ENCODE measurements around the gene GALNT18. TPM values are rescaled to one million over a fixed set of nuclear protein-coding genes. Genes with fewer than 3 reads are reported as not detected.

GALNT18 gene
- total and polyA plus RNA-seq, 5 donors, result 17.5 to 32.2 (median 21.0) TPM

- Histone ChIP-seq H3K9me3 (ENCODE audit: control insufficient read depth, low read length) (no peaks in the 10 kb centered on the region), H3K4me1 (ENCODE audit: control insufficient read depth, insufficient read depth, low read length) (no peaks in the 10 kb centered on the region), H3K27me3 (ENCODE audit: control insufficient read depth, insufficient read depth) (no peaks in the 10 kb centered on the region), H3K4me3 (ENCODE audit: low read length) (no peak overlapping the region), H3K27ac (ENCODE audit: low read length) (no peak overlapping the region)
- WGBS, result 74% methylated on average over 4 of the region's 4 CpGs
- DNase-seq (no peak), ATAC-seq (no peak)
- intact Hi-C loops (cut with DNase I), result no loop called here
These were observed 287.2 kb downstream of the GALNT18 start for GRCh38 chr11:11334607-11335006.

GRCh38 chr11:11332141-11332710 lies 289.6 kb downstream of the GALNT18 start:
- no peaks in the 10 kb centered on the region for H3K27me3 ChIP-seq (ENCODE audit: control insufficient read depth, insufficient read depth)
- no peak for DNase-seq
- ATAC-seq, result no peak
- H3K9me3 ChIP-seq (ENCODE audit: control insufficient read depth, low read length), result no peaks in the 10 kb centered on the region
- intact Hi-C loops (cut with DNase I), result no loop called here
- H3K27ac ChIP-seq (ENCODE audit: low read length), result no peak overlapping the region
- 83% methylated on average over 5 of the region's 5 CpGs for WGBS
- H3K4me1 ChIP-seq (ENCODE audit: control insufficient read depth, insufficient read depth, low read length), result no peaks in the 10 kb centered on the region
- no peak overlapping the region for H3K4me3 ChIP-seq (ENCODE audit: low read length)

- H3K27ac ChIP-seq (ENCODE audit: low read length), result no peak overlapping the region
- H3K4me3 ChIP-seq (ENCODE audit: low read length), result no peak overlapping the region
- ATAC-seq (peak; percentile 66 to 83), DNase-seq (no peak)
- H3K9me3 ChIP-seq (ENCODE audit: control insufficient read depth, low read length), result no peaks in the 10 kb centered on the region
- intact Hi-C loops (cut with DNase I), result no loop called here
- WGBS, result 58% methylated on average over 4 of the region's 4 CpGs
- no peaks in the 10 kb centered on the region for H3K27me3 ChIP-seq (ENCODE audit: control insufficient read depth, insufficient read depth)
- H3K4me1 ChIP-seq (ENCODE audit: control insufficient read depth, insufficient read depth, low read length), result no peaks in the 10 kb centered on the region
These were observed 292.6 kb downstream of the GALNT18 start for GRCh38 chr11:11329062-11329806.

- ATAC-seq (no peak), DNase-seq (no peak)
- Histone ChIP-seq H3K27me3 (ENCODE audit: control insufficient read depth, insufficient read depth) (no peaks in the 10 kb centered on the region), H3K27ac (ENCODE audit: low read length) (no peak overlapping the region), H3K4me1 (ENCODE audit: control insufficient read depth, insufficient read depth, low read length) (peaks cover 4% of the 10 kb centered on the region), H3K4me3 (ENCODE audit: low read length) (no peak overlapping the region), H3K9me3 (ENCODE audit: control insufficient read depth, low read length) (no peaks in the 10 kb centered on the region)
- intact Hi-C loops (cut with DNase I), result no loop called here
- 90% methylated on average over 1 of the region's 1 CpG for WGBS
These were observed 297.7 kb downstream of the GALNT18 start for GRCh38 chr11:11324090-11324489.

GRCh38 chr11:11322101-11322500 lies 299.7 kb downstream of the GALNT18 start:
- no peak overlapping the region for H3K4me3 ChIP-seq (ENCODE audit: low read length)
- no peak overlapping the region for H3K27ac ChIP-seq (ENCODE audit: low read length)
- DNase-seq (no peak), ATAC-seq (no peak)
- peaks cover 4% of the 10 kb centered on the region for H3K4me1 ChIP-seq (ENCODE audit: control insufficient read depth, insufficient read depth, low read length)
- no peaks in the 10 kb centered on the region for H3K27me3 ChIP-seq (ENCODE audit: control insufficient read depth, insufficient read depth)
- H3K9me3 ChIP-seq (ENCODE audit: control insufficient read depth, low read length), result no peaks in the 10 kb centered on the region
- intact Hi-C loops (cut with DNase I), result no loop called here

- intact Hi-C loops (cut with DNase I), result no loop called here
- Histone ChIP-seq H3K27ac (ENCODE audit: low read length) (no peak overlapping the region), H3K4me1 (ENCODE audit: control insufficient read depth, insufficient read depth, low read length) (peaks cover 4% of the 10 kb centered on the region), H3K27me3 (ENCODE audit: control insufficient read depth, insufficient read depth) (no peaks in the 10 kb centered on the region), H3K9me3 (ENCODE audit: control insufficient read depth, low read length) (no peaks in the 10 kb centered on the region), H3K4me3 (ENCODE audit: low read length) (no peak overlapping the region)
- ATAC-seq, result peak; percentile 38 to 65
- WGBS, result 68% methylated on average over 2 of the region's 2 CpGs
- no peak for DNase-seq
These were observed 301.0 kb downstream of the GALNT18 start for GRCh38 chr11:11320825-11321224.

- peaks cover 5% of the 10 kb centered on the region for H3K4me1 ChIP-seq (ENCODE audit: control insufficient read depth, insufficient read depth, low read length)
These were observed 302.8 kb downstream of the GALNT18 start for GRCh38 chr11:11318961-11319360.

GRCh38 chr11:11318461-11318860 lies 303.3 kb downstream of the GALNT18 start:
- Histone ChIP-seq H3K4me3 (ENCODE audit: low read length) (no peak overlapping the region), H3K9me3 (ENCODE audit: control insufficient read depth, low read length) (no peaks in the 10 kb centered on the region)
- WGBS, result 91% methylated on average over 7 of the region's 7 CpGs

More at GRCh38 chr11:11318961-11319360, 302.8 kb downstream of the GALNT18 start:
- DNase-seq (no peak), ATAC-seq (peak; percentile 38 to 49)
- H3K9me3 ChIP-seq (ENCODE audit: control insufficient read depth, low read length), result no peaks in the 10 kb centered on the region
- no peak overlapping the region for H3K4me3 ChIP-seq (ENCODE audit: low read length)
- 81% methylated on average over 4 of the region's 4 CpGs for WGBS
- no peak overlapping the region for H3K27ac ChIP-seq (ENCODE audit: low read length)
- intact Hi-C loops (cut with DNase I), result no loop called here
- H3K27me3 ChIP-seq (ENCODE audit: control insufficient read depth, insufficient read depth), result no peaks in the 10 kb centered on the region

GRCh38 chr11:11316651-11317230 lies 305.1 kb downstream of the GALNT18 start:
- Histone ChIP-seq H3K4me1 (ENCODE audit: control insufficient read depth, insufficient read depth, low read length) (peaks cover 13% of the 10 kb centered on the region), H3K27ac (ENCODE audit: low read length) (no peak overlapping the region), H3K9me3 (ENCODE audit: control insufficient read depth, low read length) (no peaks in the 10 kb centered on the region), H3K27me3 (ENCODE audit: control insufficient read depth, insufficient read depth) (no peaks in the 10 kb centered on the region), H3K4me3 (ENCODE audit: low read length) (no peak overlapping the region)
- no peak for ATAC-seq
- WGBS, result 91% methylated on average over 3 of the region's 3 CpGs
- intact Hi-C loops (cut with DNase I), result no loop called here
- DNase-seq, result no peak

More at GRCh38 chr11:11318461-11318860, 303.3 kb downstream of the GALNT18 start:
- ATAC-seq, result no peak
- DNase-seq, result no peak
- H3K27ac ChIP-seq (ENCODE audit: low read length), result no peak overlapping the region
- peaks cover 9% of the 10 kb centered on the region for H3K4me1 ChIP-seq (ENCODE audit: control insufficient read depth, insufficient read depth, low read length)
- intact Hi-C loops (cut with DNase I), result no loop called here
- no peaks in the 10 kb centered on the region for H3K27me3 ChIP-seq (ENCODE audit: control insufficient read depth, insufficient read depth)

- H3K4me3 ChIP-seq (ENCODE audit: low read length), result no peak overlapping the region
- no peaks in the 10 kb centered on the region for H3K27me3 ChIP-seq (ENCODE audit: control insufficient read depth, insufficient read depth)
- peak overlapping the region; percentile 40 for H3K27ac ChIP-seq (ENCODE audit: low read length)
- no peaks in the 10 kb centered on the region for H3K9me3 ChIP-seq (ENCODE audit: control insufficient read depth, low read length)
- H3K4me1 ChIP-seq (ENCODE audit: control insufficient read depth, insufficient read depth, low read length), result peaks cover 13% of the 10 kb centered on the region
- DNase-seq, result no peak
- ATAC-seq, result peak; percentile 62 to 67
- intact Hi-C loops (cut with DNase I), result no loop called here
- WGBS, result 51% methylated on average over 6 of the region's 6 CpGs
These were observed 307.7 kb downstream of the GALNT18 start for GRCh38 chr11:11313902-11314692.

GRCh38 chr11:11313426-11313825 lies 308.4 kb downstream of the GALNT18 start:
- 90% methylated on average over 1 of the region's 1 CpG for WGBS
- peaks cover 13% of the 10 kb centered on the region for H3K4me1 ChIP-seq (ENCODE audit: control insufficient read depth, insufficient read depth, low read length)
- DNase-seq, result no peak
- peak in 1 of 2 donors; percentile 34 for ATAC-seq
- no peaks in the 10 kb centered on the region for H3K27me3 ChIP-seq (ENCODE audit: control insufficient read depth, insufficient read depth)
- intact Hi-C loops (cut with DNase I), result no loop called here
- H3K9me3 ChIP-seq (ENCODE audit: control insufficient read depth, low read length), result no peaks in the 10 kb centered on the region
- H3K4me3 ChIP-seq (ENCODE audit: low read length), result no peak overlapping the region
- no peak overlapping the region for H3K27ac ChIP-seq (ENCODE audit: low read length)
